Aorta (tissue), 5 donors: ENCODE results near the gene GPS2. TPM values are rescaled to one million over a fixed set of nuclear protein-coding genes. Genes with fewer than 3 reads are reported as not detected.
A peak's percentile ranks its signal among the peaks of the same experiment; 100 is the strongest.
"Not testable (repeated sequence)": the region's sequence is repeated elsewhere in the genome, so short reads cannot be mapped to it uniquely, and the experiment has no call there.

Experiments
- ATAC-seq: fragments of 200-7000 bp; cut with Tn5 transposase; one replicate; pipeline ENCODE4 v1.9.1; 2022; ENCODE audit warnings: moderate library complexity; ENCODE audit not compliant: low FRiP score
- DNase-seq, 2 donors: peaks; one replicate each; pipeline ENCODE4 v3.0.0-alpha.2; 2020
- H3K27ac ChIP-seq, 2 donors: one replicate each; pipeline ENCODE4 v1.5.1; 2013; ENCODE audit warnings: low read length in 2 of 2, mild to moderate bottlenecking in 2 of 2, moderate library complexity in 2 of 2, control low read depth in 1 of 2, inconsistent platforms in 1 of 2, low read depth in 1 of 2
- H3K27me3 ChIP-seq, 2 donors: one replicate each; pipeline ENCODE4 v1.6.1; 2013; ENCODE audit warnings: control low read depth in 1 of 2, low read length in 1 of 2, mild to moderate bottlenecking in 1 of 2, moderate library complexity in 1 of 2; ENCODE audit not compliant: insufficient read depth in 2 of 2, control insufficient read depth in 1 of 2
- H3K36me3 ChIP-seq, 2 donors: one replicate each; pipeline ENCODE4 v1.6.1; 2013; ENCODE audit warnings: control low read depth in 1 of 2, low read length in 1 of 2, mild to moderate bottlenecking in 1 of 2; ENCODE audit not compliant: insufficient read depth in 2 of 2, control insufficient read depth in 1 of 2
- H3K4me1 ChIP-seq, 2 donors: one replicate each; pipeline ENCODE4 v1.6.1; 2013; ENCODE audit warnings: low read length in 2 of 2, control low read depth in 1 of 2, mild to moderate bottlenecking in 1 of 2, moderate library complexity in 1 of 2; ENCODE audit not compliant: insufficient read depth in 2 of 2, control insufficient read depth in 1 of 2
- H3K4me3 ChIP-seq, 2 donors: one replicate each; pipeline ENCODE4 v1.5.1; 2013; ENCODE audit warnings: low read length in 2 of 2, control low read depth in 1 of 2, mild to moderate bottlenecking in 1 of 2
- H3K9me3 ChIP-seq: one replicate; pipeline ENCODE4 v1.6.1; 2013; ENCODE audit warnings: mild to moderate bottlenecking, low read length; ENCODE audit not compliant: control insufficient read depth
- WGBS, 2 donors: extraction: QIAGEN DNeasy Blood & Tissue Kit; methylation state at CpG; one replicate each; pipeline ENCODE4 v1.1.7; 2013; 5-methylcytosine and 5-hydroxymethylcytosine counted together
- intact Hi-C, 2 donors: fragments of 100-400 bp; cut with DNase I; formaldehyde crosslinking; loops; one replicate each; pipeline versions ENCODE4 v1.14.2 to v1.15.0; 2022
- polyA plus RNA-seq, 2 donors: library from polyadenylated mRNA; stranded (reverse); fragments of 200-250 nt; gene quantifications; one replicate each; pipeline ENCODE4 v1.2.3, GENCODE V29; 2013
- total RNA-seq, 2 donors: library from RNA; stranded (reverse); fragmentation: NEBNext Ultra II Directional; extraction: Animal tissue kit (Norgen Biotek cat#: 25700); gene quantifications; one replicate each; pipeline ENCODE4 v1.2.1, GENCODE V29; 2021
- donor health status: healthy with polysubstance abuse.
- donor health status: Bipolar disorder and iron deficiency.
- donor health status: DM: no; HTN: no; CAD: no.
- donor health status: DM: no; HTN: no; CAD: no.
- donor health status: DM: yes; HTN: yes; CAD: no.

The GPS2 gene
- total and polyA plus RNA-seq, 4 donors = 49.5 to 99.1 (median 55.3) TPM

DNA sequence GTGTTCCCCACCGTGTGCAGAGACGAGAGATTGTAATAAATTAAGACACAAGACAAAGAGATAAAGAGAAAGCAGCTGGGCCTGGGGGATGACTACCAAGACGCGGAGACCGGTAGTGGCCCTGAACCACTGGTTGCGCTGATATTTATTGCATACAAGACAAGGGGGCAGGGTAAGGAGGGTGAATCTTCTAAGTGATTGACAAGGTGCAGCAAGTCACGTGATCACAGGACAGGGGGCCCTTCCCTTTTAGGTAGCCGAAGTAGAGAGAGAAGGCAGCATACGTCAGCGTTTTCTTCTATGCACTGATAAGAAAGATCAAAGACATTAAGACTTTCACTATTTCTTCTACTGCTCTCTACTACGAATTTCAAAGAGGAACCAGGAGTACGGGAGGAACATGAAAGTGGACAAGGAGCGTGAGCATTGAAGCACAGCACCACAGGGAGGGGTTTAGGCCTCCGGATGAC is 17.5 kb upstream of the GPS2 start:
- ATAC-seq, H3K9me3 ChIP-seq, DNase-seq, H3K27ac ChIP-seq, H3K36me3 ChIP-seq, intact Hi-C loops, H3K27me3 ChIP-seq, H3K4me1 ChIP-seq, H3K4me3 ChIP-seq: not testable (repeated sequence)
- 61% methylated on average over 14 of the region's 14 CpGs for WGBS, 2 donors

DNA sequence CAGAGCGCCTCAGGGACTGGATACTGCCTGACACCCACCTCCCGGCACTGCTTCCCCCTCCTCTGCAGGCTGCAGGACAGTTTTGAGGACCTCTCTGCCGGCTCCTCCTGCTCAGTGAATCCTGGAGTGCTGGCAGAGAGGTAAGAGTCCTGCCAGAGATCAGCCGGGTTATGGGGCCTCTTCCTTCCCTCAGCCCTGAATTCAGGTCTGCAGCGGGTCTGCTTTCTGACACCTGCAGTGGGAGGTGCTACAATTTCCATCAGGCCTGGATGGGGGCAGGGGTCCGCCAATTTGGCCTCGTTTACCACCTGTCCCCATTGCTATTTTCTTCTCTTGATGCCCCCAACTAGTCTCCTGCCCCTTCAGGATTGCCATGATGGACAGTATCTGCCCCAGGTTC is 17.0 kb upstream of the GPS2 start:
- intact Hi-C loops = no loop called here
- Histone ChIP-seq H3K4me3 (no peak overlapping the region), H3K27ac (no peak overlapping the region), H3K9me3 (no peaks in the 10 kb centered on the region), H3K4me1 (no peaks in the 10 kb centered on the region), H3K27me3 (no peaks in the 10 kb centered on the region), H3K36me3 (no peaks in the 10 kb centered on the region)
- WGBS, 2 donors = 56 to 61% methylated on average over 7 of the region's 7 CpGs
- ATAC-seq = no peak
- no peak for DNase-seq

DNA sequence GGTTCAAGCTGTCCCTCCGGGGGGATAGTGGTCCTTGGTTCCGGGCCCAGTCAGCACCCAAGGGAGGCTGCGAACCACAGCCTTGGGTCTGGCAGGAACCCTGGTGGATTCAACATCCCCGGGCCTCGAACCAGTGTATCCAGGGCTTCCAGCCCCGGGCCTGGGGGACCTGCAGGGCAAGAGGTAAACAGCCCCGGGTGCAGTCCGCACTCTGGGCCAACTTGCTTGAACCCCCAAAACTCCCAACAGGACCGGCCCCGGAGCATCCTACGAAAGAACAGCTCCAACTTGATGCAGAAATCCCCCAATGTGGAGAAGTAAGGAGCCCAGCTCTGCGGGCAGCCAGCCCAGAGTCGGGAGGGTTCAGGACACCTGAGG is 15.5 kb upstream of the GPS2 start:
- Histone ChIP-seq H3K4me1 (no peaks in the 10 kb centered on the region), H3K9me3 (no peaks in the 10 kb centered on the region), H3K27me3 (no peaks in the 10 kb centered on the region), H3K4me3 (peak overlapping the region in 1 of 2 donors; percentile 42), H3K27ac (peak overlapping the region in 1 of 2 donors; percentile 3), H3K36me3 (no peaks in the 10 kb centered on the region)
- ATAC-seq (no peak), DNase-seq (no peak)
- WGBS, 2 donors = 60% methylated on average over 13 of the region's 13 CpGs
- intact Hi-C loops = loop anchor here in 1 of 2 donors (2.0 kb wide), 1 partner anchor 18 kb away; no protein-coding TSS in a partner anchor

DNA sequence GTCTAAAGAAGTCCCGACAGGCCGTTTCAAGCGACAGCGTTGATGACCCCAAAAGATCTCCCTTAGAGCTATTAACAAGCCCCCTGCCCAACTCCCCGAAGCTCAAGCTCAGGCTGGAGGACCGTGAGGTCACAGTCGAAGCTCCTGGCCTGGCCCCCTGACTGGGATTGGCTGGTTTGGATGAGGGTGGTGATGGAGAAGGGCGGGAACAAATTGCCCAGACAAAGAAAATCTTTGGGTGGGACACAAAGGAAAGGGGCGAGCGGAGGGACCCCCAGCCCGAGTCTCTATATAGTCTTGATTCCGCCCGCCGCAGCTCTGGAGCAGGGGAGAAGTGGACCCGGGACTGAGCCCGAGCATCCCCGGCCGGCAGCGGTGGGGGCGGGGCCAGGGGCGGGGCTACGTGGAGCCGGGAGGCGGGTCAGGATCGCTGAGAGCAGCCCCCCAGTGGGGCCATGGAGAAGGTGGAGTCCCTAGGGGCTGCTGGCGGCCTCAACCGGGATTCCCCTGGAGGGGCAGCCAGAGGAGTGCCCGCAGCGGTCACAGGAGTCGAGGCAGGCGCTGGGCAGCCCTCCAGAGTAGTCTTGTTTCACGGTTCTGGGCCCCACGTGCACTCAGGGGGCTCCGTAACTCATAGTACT is 15.0 kb upstream of the GPS2 start:
- peak overlapping the region; percentile 42 to 57 for H3K4me3 ChIP-seq
- peak overlapping the region; percentile 15 to 73 for H3K27ac ChIP-seq
- no peaks in the 10 kb centered on the region for H3K36me3 ChIP-seq
- DNase-seq (peak; percentile 85 to 92), ATAC-seq (peak; percentile 81)
- no peaks in the 10 kb centered on the region for H3K4me1 ChIP-seq
- H3K27me3 ChIP-seq = no peaks in the 10 kb centered on the region
- 0% methylated on average over 30 to 34 of the region's 34 CpGs for WGBS, 2 donors
- H3K9me3 ChIP-seq = no peaks in the 10 kb centered on the region
- intact Hi-C loops = loop anchor here in 1 of 2 donors (1.0 to 2.0 kb wide), 2 partner anchors 19 to 22 kb away; partner anchors contain the start of gene KCTD11

DNA sequence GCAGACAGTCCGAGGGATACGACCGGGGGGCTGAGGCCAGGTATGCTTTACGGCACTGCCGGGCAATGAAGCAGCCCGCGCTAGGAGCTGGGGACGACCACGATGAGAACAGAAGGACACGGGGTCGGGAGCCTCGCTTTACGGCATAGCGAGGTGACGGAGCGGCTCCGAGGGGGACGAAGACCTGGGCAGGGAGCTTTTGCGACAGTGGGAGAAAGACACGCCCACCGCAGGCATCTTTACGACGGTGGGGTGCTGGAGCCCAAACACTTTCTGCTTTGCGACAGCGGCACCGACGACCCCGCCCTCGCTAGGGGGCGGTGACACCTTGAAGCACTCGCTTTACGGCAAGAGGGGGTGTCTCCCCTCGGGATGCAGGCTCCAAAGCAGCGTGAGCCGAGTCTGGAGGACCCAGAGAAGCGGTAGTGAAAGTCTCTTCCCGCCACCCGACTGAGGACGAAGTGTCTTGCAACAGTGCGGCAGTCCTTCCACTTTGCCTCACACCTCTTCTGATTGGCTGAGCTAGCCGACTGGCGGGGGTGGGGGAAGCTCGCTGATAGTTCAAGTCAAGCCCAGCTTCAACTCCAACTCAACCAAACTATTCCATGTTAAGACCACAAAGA is 14.3 kb upstream of the GPS2 start:
- Histone ChIP-seq H3K27ac (peak overlapping the region; percentile 15 to 73), H3K9me3 (no peaks in the 10 kb centered on the region), H3K36me3 (no peaks in the 10 kb centered on the region), H3K4me1 (no peaks in the 10 kb centered on the region), H3K4me3 (peak overlapping the region; percentile 54 to 57), H3K27me3 (no peaks in the 10 kb centered on the region)
- DNase-seq = peak; percentile 99
- intact Hi-C loops = loop anchor here in 1 of 2 donors (1.0 kb wide), 1 partner anchor 23 kb away; the partner anchor contains the start of gene KCTD11
- peak; percentile 94 for ATAC-seq
- 0 to 1% methylated on average over 42 to 43 of the region's 43 CpGs for WGBS, 2 donors

DNA sequence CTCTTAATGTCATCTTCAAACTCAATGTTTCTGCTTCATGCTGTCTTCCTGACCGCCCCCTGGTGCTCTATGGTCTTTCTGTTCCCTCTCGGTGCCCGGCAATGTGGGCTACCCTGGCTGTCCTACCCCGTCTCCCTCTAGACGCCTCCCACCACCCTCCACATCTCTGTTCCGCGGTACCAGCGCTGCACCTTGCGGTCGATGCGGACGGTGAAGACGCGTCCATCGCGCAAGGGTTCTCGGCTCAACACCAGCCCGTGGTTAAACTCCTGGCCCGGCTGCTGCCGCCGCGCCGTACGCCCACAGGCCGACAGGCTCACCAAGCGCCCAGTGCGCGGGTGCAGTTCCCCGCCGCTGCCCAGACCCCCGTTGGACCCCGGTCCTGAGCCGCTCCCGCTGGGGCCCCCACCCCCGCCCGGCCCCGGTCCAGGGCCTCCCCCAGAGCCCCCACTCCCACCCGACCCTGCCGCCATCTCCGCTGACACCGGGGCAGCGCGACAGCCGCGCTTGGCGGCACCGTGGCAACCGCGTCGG is 13.7 kb upstream of the GPS2 start, which contains the start of gene NEURL4:
NEURL4 (minus strand) TSS at position 496 of the 534 bp plus-strand sequence; CDS start at position 473, 23 bp downstream.
- WGBS, 2 donors = 1% methylated on average over 43 to 50 of the region's 50 CpGs
- intact Hi-C loops = loop anchor here in 1 of 2 donors (1.0 kb wide), 1 partner anchor 23 kb away; the partner anchor contains the start of gene KCTD11
- Histone ChIP-seq H3K4me3 (peak within 1 kb of the TSS; percentile 54 to 57), H3K4me1 (no peaks in the 10 kb centered on the region), H3K27me3 (no peaks in the 10 kb centered on the region), H3K9me3 (no peaks in the 10 kb centered on the region), H3K36me3 (no peaks in the 10 kb centered on the region), H3K27ac (peak within 1 kb of the TSS; percentile 15 to 73)
- DNase-seq = no peak
- ATAC-seq = no peak

DNA sequence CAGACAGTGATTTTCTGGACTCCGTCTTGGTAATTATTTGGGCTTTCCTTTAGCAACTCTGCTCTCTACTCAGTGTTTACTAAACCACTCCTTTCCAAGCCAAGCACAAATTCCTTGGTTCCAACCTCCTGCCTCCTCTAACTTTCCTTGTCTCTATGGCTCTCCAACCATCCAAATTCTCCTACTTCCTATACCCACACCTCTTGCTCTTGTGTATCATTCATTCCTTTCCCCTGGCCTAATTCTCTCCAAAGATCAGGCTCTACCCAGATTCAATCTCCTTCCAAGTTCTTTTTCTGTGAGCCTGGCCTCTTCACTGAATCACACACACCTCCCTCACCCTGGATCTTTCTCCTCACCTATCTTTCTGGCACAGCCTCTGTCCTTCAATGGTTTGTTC is 12.8 kb upstream of the GPS2 start:
- Histone ChIP-seq H3K36me3 (no peaks in the 10 kb centered on the region), H3K4me1 (no peaks in the 10 kb centered on the region), H3K27ac (no peak overlapping the region), H3K9me3 (no peaks in the 10 kb centered on the region), H3K27me3 (no peaks in the 10 kb centered on the region), H3K4me3 (no peak overlapping the region)
- DNase-seq = no peak
- WGBS, 2 donors = 72 to 84% methylated on average over 1 of the region's 1 CpG
- no peak for ATAC-seq
- intact Hi-C loops = no loop called here

DNA sequence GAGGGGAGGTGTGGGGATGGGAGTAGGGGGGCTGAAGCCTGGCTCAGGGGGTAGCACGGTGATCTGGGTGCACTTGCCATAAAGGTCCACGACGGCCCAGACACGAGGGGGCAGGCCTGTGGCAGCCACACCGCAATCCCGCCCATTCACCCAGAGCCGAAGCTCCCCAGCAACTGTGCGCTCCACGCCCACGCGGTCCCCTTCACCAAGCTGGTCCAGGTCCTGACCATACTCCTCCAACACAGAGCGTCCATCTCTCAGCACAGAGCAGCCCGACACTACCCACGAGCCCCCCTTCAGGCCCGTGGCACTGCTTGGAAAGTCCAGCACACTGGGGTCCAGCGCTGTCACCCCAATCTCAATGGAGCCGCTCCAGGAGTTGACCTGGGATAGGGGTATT is 12.3 kb upstream of the GPS2 start:
- no peaks in the 10 kb centered on the region for H3K27me3 ChIP-seq
- WGBS, 2 donors = 84 to 87% methylated on average over 17 of the region's 17 CpGs
- no peaks in the 10 kb centered on the region for H3K4me1 ChIP-seq
- no peak for DNase-seq
- peaks cover 0 to 4% of the 10 kb centered on the region in 2 donors for H3K36me3 ChIP-seq
- no peak for ATAC-seq
- no peak overlapping the region for H3K4me3 ChIP-seq
- intact Hi-C loops = no loop called here
- H3K9me3 ChIP-seq = no peaks in the 10 kb centered on the region
- no peak overlapping the region for H3K27ac ChIP-seq
